Motor neuron (in vitro differentiated cells): ENCODE results near the gene RHBDL3. TPM values are rescaled to one million over a fixed set of nuclear protein-coding genes. Genes with fewer than 3 reads are reported as not detected.

ENCODE experiments used
- ATAC-seq, 8 experiments: fragments of 200-7000 bp; cut with Tn5 transposase; replicated peaks in 6 of 8; 2 replicates each; pipeline ENCODE4 v1.8.0; 2021; ENCODE audit warnings: mild to moderate bottlenecking in 8 of 8, moderate library complexity in 8 of 8
- H3K27ac ChIP-seq, 2 donors: fragments of 250-450 bp; sonication (Bioruptor Pico); 2 replicates each; pipeline ENCODE4 v1.9.0; 2021; ENCODE audit warnings: antibody characterized with exemption in 2 of 2, mild to moderate bottlenecking in 2 of 2, moderate library complexity in 1 of 2
- H3K4me1 ChIP-seq, 2 donors: fragments of 250-450 bp; sonication (Bioruptor Pico); replicated peaks in 1 of 2; 2 replicates each; pipeline ENCODE4 v1.6.1; 2021; ENCODE audit warnings: antibody characterized with exemption in 2 of 2, mild to moderate bottlenecking in 2 of 2, moderate library complexity in 1 of 2
- H3K4me3 ChIP-seq, 5 donors: fragments of 250-450 bp; sonication (Bioruptor Pico); 2 replicates each; pipeline ENCODE4 v1.9.0; 2021; ENCODE audit warnings: antibody characterized with exemption in 5 of 5, mild to moderate bottlenecking in 5 of 5, moderate library complexity in 4 of 5
- WGBS, 10 experiments: fragments of 450-650 bp; shearing (Covaris generic); methylation state at CpG; one replicate each; pipeline ENCODE4 v1.0.0; 2022; 5-methylcytosine and 5-hydroxymethylcytosine counted together
- in situ Hi-C, 9 experiments: fragments of 400-800 bp; cut with MboI; loops; one replicate each; pipeline ENCODE4 v1.15.0; 2021; ENCODE audit warnings: low sequenced_read_pairs in 9 of 9, low pct_unique_long_range_greater_than_20kb in 2 of 9; ENCODE audit not compliant: unreplicated experiment in 9 of 9
- total RNA-seq, 8 experiments: library from RNA; unstranded; fragments of 300-600 nt; gene quantifications; 2 replicates each; pipeline versions ENCODE4 v1.2.3 to v1.2.4, GENCODE V29; 2022

Gene RHBDL3
- total RNA-seq = 100 to 1,000 TPM in 1 of 8 experiments, 10 to 100 TPM in 5, 1 to 10 TPM in 2; 3.2 to 142 (median 19.9) TPM

- ATAC-seq = peak; percentile 46 to 74 (median 50)
- Histone ChIP-seq H3K4me1 (peaks cover 29 to 40% of the 10 kb centered on the region in 2 donors), H3K27ac (peak within 1 kb of the TSS; percentile 77 to 92), H3K4me3 (peak within 1 kb of the TSS; percentile 57 to 74 (median 66))
- in situ Hi-C loops = no loop called here
- 0 to 37% (median 0%) methylated on average over 1 to 5 of the region's 68 CpGs; no CpG with 5 or more reads in 4 of the 10 experiments for WGBS, 10 experiments
Measured at GRCh38 chr17:32265192-32265923, at the start of gene RHBDL3. Gene RHBDL3, plus strand, starts transcription at chr17:32265832. Its CDS starts 358 bp downstream, at chr17:32266190.

- 0 to 100% (median 77%) methylated on average over 1 to 3 of the region's 3 CpGs; no CpG with 5 or more reads in 1 of the 10 experiments for WGBS, 10 experiments
- Histone ChIP-seq H3K4me1 (peaks cover 0 to under 1% of the 10 kb centered on the region in 2 donors), H3K4me3 (no peak overlapping the region), H3K27ac (no peak overlapping the region)
- peak in 1 of 8 experiments; percentile 32 for ATAC-seq
- in situ Hi-C loops = no loop called here
Measured at GRCh38 chr17:32222621-32223020, 43.0 kb upstream of the RHBDL3 start.

- no peak for ATAC-seq
- peaks cover 6 to 10% of the 10 kb centered on the region in 2 donors for H3K4me1 ChIP-seq
- no peak overlapping the region for H3K4me3 ChIP-seq
- in situ Hi-C loops = no loop called here
- H3K27ac ChIP-seq = no peak overlapping the region
- 49 to 100% (median 74%) methylated on average over 1 to 3 of the region's 3 CpGs for WGBS, 10 experiments
Measured at GRCh38 chr17:32223703-32224102, 41.9 kb upstream of the RHBDL3 start.

GRCh38 chr17:32226886-32227285 lies 38.7 kb upstream of the RHBDL3 start:
- ATAC-seq = no peak
- 67 to 100% (median 100%) methylated on average over 1 to 3 of the region's 3 CpGs; no CpG with 5 or more reads in 2 of the 10 experiments for WGBS, 10 experiments
- Histone ChIP-seq H3K4me3 (no peak overlapping the region), H3K4me1 (peaks cover 8 to 12% of the 10 kb centered on the region in 2 donors), H3K27ac (no peak overlapping the region)
- in situ Hi-C loops = loop anchor here in 2 of 9 experiments (25.0 kb wide), 2 partner anchors 110 to 535 kb away; partner anchors contain the start of gene C17orf75 (in 1 of the 2)

GRCh38 chr17:32227910-32228309 lies 37.7 kb upstream of the RHBDL3 start:
- 0 to 80% (median 18%) methylated on average over 1 to 9 of the region's 9 CpGs; no CpG with 5 or more reads in 1 of the 10 experiments for WGBS, 10 experiments
- in situ Hi-C loops = loop anchor here in 2 of 9 experiments (25.0 kb wide), 2 partner anchors 109 to 534 kb away; partner anchors contain the start of gene C17orf75 (in 1 of the 2)
- peak in 2 of 8 experiments; percentile 23 to 29 for ATAC-seq

GRCh38 chr17:32235588-32235987 lies 30.0 kb upstream of the RHBDL3 start:
- 77 to 100% (median 90%) methylated on average over 1 to 2 of the region's 2 CpGs; no CpG with 5 or more reads in 2 of the 10 experiments for WGBS, 10 experiments
- H3K4me3 ChIP-seq = no peak overlapping the region
- no peak for ATAC-seq
- H3K4me1 ChIP-seq = peaks cover 0 to 4% of the 10 kb centered on the region in 2 donors
- in situ Hi-C loops = loop anchor here in 2 of 9 experiments (25.0 kb wide), 2 partner anchors 102 to 527 kb away; partner anchors contain the start of gene C17orf75 (in 1 of the 2)
- no peak overlapping the region for H3K27ac ChIP-seq

More at GRCh38 chr17:32227910-32228309, 37.7 kb upstream of the RHBDL3 start:
- peaks cover 8 to 14% of the 10 kb centered on the region in 2 donors for H3K4me1 ChIP-seq
- no peak overlapping the region for H3K4me3 ChIP-seq
- no peak overlapping the region for H3K27ac ChIP-seq

- 29 to 100% (median 86%) methylated on average over 1 to 2 of the region's 2 CpGs; no CpG with 5 or more reads in 4 of the 10 experiments for WGBS, 10 experiments
- peaks cover 11 to 17% of the 10 kb centered on the region in 2 donors for H3K4me1 ChIP-seq
- ATAC-seq = no peak
- no peak overlapping the region for H3K27ac ChIP-seq
- H3K4me3 ChIP-seq = no peak overlapping the region
- in situ Hi-C loops = loop anchor here in 2 of 9 experiments (25.0 kb wide), 2 partner anchors 98 to 523 kb away; partner anchors contain the start of gene C17orf75 (in 1 of the 2)
Measured at GRCh38 chr17:32239456-32239855, 26.2 kb upstream of the RHBDL3 start.

- 69 to 100% (median 83%) methylated on average over 2 to 7 of the region's 8 CpGs; no CpG with 5 or more reads in 1 of the 10 experiments for WGBS, 10 experiments
- in situ Hi-C loops = loop anchor here in 2 of 9 experiments (25.0 kb wide), 2 partner anchors 97 to 522 kb away; partner anchors contain the start of gene C17orf75 (in 1 of the 2)
- ATAC-seq = peak in 2 of 8 experiments; percentile 49 to 61
- Histone ChIP-seq H3K4me1 (peaks cover 11 to 17% of the 10 kb centered on the region in 2 donors), H3K4me3 (no peak overlapping the region), H3K27ac (no peak overlapping the region)
Measured at GRCh38 chr17:32240750-32241149, 24.9 kb upstream of the RHBDL3 start.

- H3K4me1 ChIP-seq = peaks cover 11 to 17% of the 10 kb centered on the region in 2 donors
- peak overlapping the region in 1 of 2 donors; percentile 2 for H3K27ac ChIP-seq
- no peak overlapping the region for H3K4me3 ChIP-seq
- in situ Hi-C loops = loop anchor here in 2 of 9 experiments (25.0 kb wide), 2 partner anchors 96 to 521 kb away; partner anchors contain the start of gene C17orf75 (in 1 of the 2)
- peak in 5 of 8 experiments; percentile 48 to 97 (median 74) for ATAC-seq
- WGBS, 10 experiments = 20 to 100% (median 38%) methylated on average over 1 of the region's 1 CpG; no CpG with 5 or more reads in 4 of the 10 experiments
Measured at GRCh38 chr17:32241640-32242039, 24.0 kb upstream of the RHBDL3 start.

GRCh38 chr17:32249475-32249874 lies 16.2 kb upstream of the RHBDL3 start:
- in situ Hi-C loops = loop anchor here in 2 of 9 experiments (25.0 kb wide), 2 partner anchors 88 to 513 kb away; partner anchors contain the start of gene C17orf75 (in 1 of the 2)
- H3K4me1 ChIP-seq = no peaks in the 10 kb centered on the region
- no peak overlapping the region for H3K27ac ChIP-seq
- no peak for ATAC-seq
- WGBS, 10 experiments = 57 to 100% (median 75%) methylated on average over 1 to 3 of the region's 3 CpGs; no CpG with 5 or more reads in 2 of the 10 experiments
- H3K4me3 ChIP-seq = no peak overlapping the region

GRCh38 chr17:32253117-32253611 lies 12.5 kb upstream of the RHBDL3 start:
- ATAC-seq = peak; percentile 62 to 96 (median 86)
- no peak overlapping the region for H3K27ac ChIP-seq
- in situ Hi-C loops = loop anchor here in 1 of 9 experiments (10.0 kb wide), 1 partner anchor 62 kb away; no protein-coding TSS in a partner anchor
- 48 to 100% (median 58%) methylated on average over 1 to 10 of the region's 12 CpGs; no CpG with 5 or more reads in 2 of the 10 experiments for WGBS, 10 experiments
- no peak overlapping the region for H3K4me3 ChIP-seq
- H3K4me1 ChIP-seq = peaks cover 24 to 25% of the 10 kb centered on the region in 2 donors

- H3K4me1 ChIP-seq = peaks cover 44 to 47% of the 10 kb centered on the region in 2 donors
- H3K27ac ChIP-seq = peak overlapping the region; percentile 45 to 90
- 23 to 80% (median 59%) methylated on average over 1 to 8 of the region's 9 CpGs; no CpG with 5 or more reads in 2 of the 10 experiments for WGBS, 10 experiments
- in situ Hi-C loops = loop anchor here in 1 of 9 experiments (10.0 kb wide), 1 partner anchor 59 kb away; no protein-coding TSS in a partner anchor
- H3K4me3 ChIP-seq = no peak overlapping the region
- peak in 7 of 8 experiments; percentile 31 to 64 (median 48) for ATAC-seq
Measured at GRCh38 chr17:32256012-32256700, 9.5 kb upstream of the RHBDL3 start.
